HT-29 (cell line): ENCODE results near the gene ECE2. TPM values are rescaled to one million over a fixed set of nuclear protein-coding genes. Genes with fewer than 3 reads are reported as not detected.
"Not testable (repeated sequence)": the region's sequence is repeated elsewhere in the genome, so short reads cannot be mapped to it uniquely, and the experiment has no call there.

Experiments used
- DNase-seq: peaks from one replicate; pipeline ENCODE4 v3.0.0-alpha.2; 2015; ENCODE audit warnings: low spot score
- small RNA-seq: library from RNA; depleted of rRNA; stranded (forward); fragments of <200 nt; gene quantifications from one replicate; pipeline ENCODE3, GENCODE V24; 2014
- total RNA-seq: library from RNA; depleted of rRNA; stranded (reverse); fragments of >200 nt; shearing (Covaris generic); gene quantifications from 2 replicates; pipeline ENCODE4 v1.2.3, GENCODE V29; 2014; rRNA removed

The ECE2 gene
- total RNA-seq, 1 experiment from 2014 or later, result not detected

DNA sequence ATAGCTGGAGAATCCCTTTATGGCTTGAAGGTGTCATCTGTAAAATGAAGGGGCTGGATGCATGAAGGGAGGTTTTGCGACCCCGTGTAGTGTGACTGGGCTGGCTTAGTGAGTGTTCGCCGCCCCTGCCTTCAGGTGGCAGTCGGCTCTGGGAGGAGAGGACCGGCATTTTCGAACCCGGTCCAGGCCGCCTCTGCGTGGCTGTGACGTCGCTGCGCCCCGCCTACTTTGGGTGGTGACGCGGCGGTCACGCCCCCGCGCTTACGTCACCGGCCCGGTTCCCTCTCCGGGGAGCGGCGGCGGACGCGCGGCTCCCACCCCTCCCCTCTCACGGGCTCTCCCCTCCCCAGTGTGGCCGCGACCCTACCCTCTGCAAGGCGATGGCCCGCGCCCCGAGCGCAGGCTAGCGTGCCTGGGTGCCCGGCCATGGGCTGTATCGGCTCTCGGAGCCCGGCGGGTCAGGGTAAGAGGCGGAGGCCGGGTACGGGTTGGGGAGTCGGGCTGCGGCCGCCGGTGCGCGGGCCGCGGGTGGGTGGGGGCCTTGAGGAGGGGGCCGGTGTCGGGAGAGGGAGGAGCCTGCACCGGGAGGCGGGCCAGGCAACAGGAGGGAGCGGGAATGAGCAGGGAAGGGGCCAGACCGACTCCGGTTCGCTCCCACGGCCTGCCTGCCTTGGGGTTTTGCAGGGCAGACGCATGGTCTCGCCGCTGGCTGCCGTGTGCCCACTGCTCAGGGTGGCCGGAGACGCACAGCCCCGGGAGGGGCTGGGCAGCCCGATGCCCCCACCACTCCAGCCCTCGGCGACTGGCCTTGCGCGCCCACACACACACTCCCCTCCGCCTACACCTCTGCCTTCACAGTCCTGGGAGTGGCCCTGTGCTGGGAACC is 60.1 kb downstream of the ECE2 start:
- peak; percentile 74 for DNase-seq

DNA sequence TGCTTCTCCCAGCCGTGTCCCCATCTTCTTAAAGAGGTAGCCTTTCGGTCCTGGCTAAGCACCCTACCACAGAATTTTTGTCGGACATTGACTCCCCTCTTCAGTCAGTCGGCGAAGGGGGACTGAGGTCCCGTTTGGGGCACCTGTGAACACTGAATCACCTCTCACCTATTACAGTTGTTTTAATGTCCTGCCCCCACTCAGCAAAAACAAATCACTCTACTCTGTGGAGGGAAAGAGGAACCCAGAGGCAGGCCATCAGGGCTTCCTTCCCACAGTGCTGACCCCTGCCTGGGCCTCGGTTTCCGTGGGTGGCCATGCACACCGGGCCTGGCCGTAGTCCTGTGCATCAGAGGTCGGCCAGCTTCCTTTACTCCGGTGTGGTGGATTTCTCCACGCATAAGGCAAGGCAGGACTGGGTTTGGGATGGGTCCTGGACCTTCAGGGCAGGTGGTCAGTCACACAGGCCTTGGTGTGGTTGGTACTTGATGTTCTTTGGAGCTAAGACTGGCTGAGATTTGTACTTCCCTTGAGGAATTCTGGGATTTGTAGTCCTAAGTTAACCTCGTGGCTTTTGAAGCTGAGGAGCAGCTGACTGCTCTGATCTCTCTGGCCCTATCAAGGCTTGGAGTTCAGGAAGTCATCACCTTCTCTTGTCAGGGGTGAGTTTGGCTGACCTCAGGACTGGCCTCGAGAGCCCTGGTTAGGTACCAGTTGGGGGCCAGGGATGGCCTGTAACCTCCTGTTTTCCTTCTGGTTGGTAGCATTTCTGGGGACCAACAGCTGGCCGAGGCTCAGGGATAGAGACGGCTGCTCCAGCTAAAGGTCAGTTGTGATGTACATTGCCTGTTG is 61.0 kb downstream of the ECE2 start:
- peak; percentile 54 for DNase-seq

DNA sequence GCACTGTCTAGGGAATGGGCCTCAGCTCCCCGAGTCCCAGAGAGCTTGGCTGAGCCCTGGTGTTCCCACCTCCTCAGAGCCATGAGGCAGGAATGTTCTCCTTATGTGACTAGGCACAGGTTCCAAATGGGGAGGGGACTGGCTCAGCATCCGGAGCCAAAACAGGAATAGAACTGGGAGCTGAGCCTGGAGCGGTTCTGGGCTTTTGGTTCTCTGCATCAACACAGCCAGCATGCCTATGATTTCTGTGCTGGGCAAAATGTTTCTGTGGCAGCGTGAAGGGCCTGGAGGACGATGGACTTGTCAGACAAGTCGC is 61.5 kb downstream of the ECE2 start, which contains the start of gene FAM131A:
TSS of gene FAM131A (plus strand) at position 202 of the 316 bp plus-strand sequence. CDS start at position 233, 31 bp downstream.
- no peak for DNase-seq

- no peak for DNase-seq
These were observed 62.2 kb downstream of the ECE2 start for GRCh38 chr3:184337981-184338380.

DNA sequence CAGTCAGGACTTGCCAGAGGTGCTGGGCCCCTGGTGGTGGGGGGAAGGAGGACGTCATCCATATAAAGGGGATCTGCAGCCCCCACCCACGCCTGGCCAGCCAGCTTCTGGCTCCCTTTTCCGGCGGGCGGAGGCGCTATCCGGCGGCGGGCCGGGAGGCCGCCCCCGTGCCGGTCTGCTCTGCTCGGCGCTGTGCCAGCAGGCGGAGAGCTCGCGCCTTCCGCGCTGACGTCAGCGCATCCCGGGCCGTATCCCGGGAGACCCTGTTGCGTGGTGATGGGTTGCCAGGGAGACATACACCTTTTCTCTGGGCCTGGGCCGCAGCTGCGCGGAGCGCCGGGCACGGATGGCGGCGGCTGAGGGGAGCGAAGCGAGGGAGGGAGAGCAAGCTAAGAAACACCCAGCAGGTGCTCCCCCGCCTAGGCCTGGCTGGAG is 62.7 kb downstream of the ECE2 start:
- no peak for DNase-seq

DNA sequence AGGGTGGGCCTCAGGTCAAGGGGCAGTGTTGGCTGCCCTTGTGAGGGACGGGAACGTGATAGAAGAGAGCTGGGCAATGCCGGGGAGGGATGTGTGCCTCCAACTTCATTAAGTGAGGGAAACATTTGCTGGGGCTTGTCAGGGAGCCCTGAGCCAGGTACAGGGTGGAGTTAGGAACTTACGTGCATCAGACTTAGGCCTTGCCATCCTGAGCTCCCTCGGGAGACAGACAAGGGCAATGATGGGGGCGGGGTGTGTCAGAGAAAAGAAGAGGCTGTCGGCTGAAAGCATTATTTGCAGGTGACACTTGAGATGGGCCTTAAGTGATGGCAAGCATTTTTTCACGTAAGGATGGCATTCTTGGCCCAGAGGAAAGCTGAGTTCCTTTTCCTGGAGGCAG is 63.2 kb downstream of the ECE2 start:
- no peak for DNase-seq

GRCh38 chr3:184339451-184340135 is 63.8 kb downstream of the ECE2 start:
- DNase-seq, result not testable (repeated sequence)

DNA sequence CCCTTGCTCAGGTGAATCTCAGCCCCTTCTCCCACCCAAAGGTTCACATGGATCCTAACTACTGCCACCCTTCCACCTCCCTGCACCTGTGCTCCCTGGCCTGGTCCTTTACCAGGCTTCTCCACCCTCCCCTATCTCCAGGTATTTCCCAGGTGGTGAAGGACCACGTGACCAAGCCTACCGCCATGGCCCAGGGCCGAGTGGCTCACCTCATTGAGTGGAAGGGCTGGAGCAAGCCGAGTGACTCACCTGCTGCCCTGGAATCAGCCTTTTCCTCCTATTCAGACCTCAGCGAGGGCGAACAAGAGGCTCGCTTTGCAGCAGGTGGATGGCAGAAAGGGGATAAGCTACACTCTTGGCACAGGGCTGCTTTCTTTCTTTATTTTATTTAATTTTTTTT is 66.1 kb downstream of the ECE2 start:
- peak; percentile 92 for DNase-seq

Small RNAs within 50 kb of the gene (small RNA-seq; reads per million reads assigned to genes)
- not detected for gene MIR1224
- gene SNORD66, result 84.6 reads per million, percentile 96 among the genes with 10 or more reads in this experiment

Other genes starting within 250 kb of the ECE2 start
- not detected in 2 replicates for gene HTR3D, start 244.3 kb upstream of the ECE2 start, total RNA-seq
- not detected in 2 replicates for gene HTR3C, start 223.0 kb upstream of the ECE2 start, total RNA-seq
- not detected in 2 replicates for gene HTR3E, start 179.0 kb upstream of the ECE2 start, total RNA-seq
- gene EIF2B5, start 140.7 kb upstream of the ECE2 start, total RNA-seq, result 36.2 and 44.8 TPM in 2 replicates
- 75.1 and 83.9 TPM in 2 replicates for gene DVL3, start 120.6 kb upstream of the ECE2 start, total RNA-seq
- gene AP2M1, start 101.2 kb upstream of the ECE2 start, total RNA-seq, result 280 and 309 TPM in 2 replicates
- gene ABCF3, start 89.8 kb upstream of the ECE2 start, total RNA-seq, result 42.3 and 51.3 TPM in 2 replicates
- 0.63 and 1.4 TPM in 2 replicates for gene VWA5B2, start 46.4 kb upstream of the ECE2 start, total RNA-seq
- 103 and 117 TPM in 2 replicates for gene ALG3, start 27.1 kb upstream of the ECE2 start, total RNA-seq
- 17.7 and 19.4 TPM in 2 replicates for gene EEF1AKMT4, start 26.4 kb upstream of the ECE2 start, total RNA-seq
- gene CAMK2N2, start 14.5 kb upstream of the ECE2 start, total RNA-seq, result 0.13 TPM in 1 of 2 replicates, not detected in the other
- gene PSMD2, start 23.2 kb downstream of the ECE2 start, total RNA-seq, result 306 and 330 TPM in 2 replicates
- gene EIF4G1, start 38.6 kb downstream of the ECE2 start, total RNA-seq, result 494 and 497 TPM in 2 replicates
- 21.4 and 26.6 TPM in 2 replicates for gene FAM131A, start 61.6 kb downstream of the ECE2 start, total RNA-seq
- 59.4 and 64.0 TPM in 2 replicates for gene CLCN2, start 85.6 kb downstream of the ECE2 start, total RNA-seq
- 138 and 157 TPM in 2 replicates for gene POLR2H, start 85.7 kb downstream of the ECE2 start, total RNA-seq
- 0.50 and 0.56 TPM in 2 replicates for gene THPO, start 102.2 kb downstream of the ECE2 start, total RNA-seq
- gene CHRD, start 104.0 kb downstream of the ECE2 start, total RNA-seq, result 3.4 and 5.2 TPM in 2 replicates